ENCODE data around the gene KCNIP3.
A peak's percentile ranks its signal among the peaks of the same experiment; 100 is the strongest.
"Not testable (repeated sequence)": the region's sequence is repeated elsewhere in the genome, so short reads cannot be mapped to it uniquely, and the experiment has no call there.

KCNIP3 gene

GRCh38 chr2:95403204-95403721 lies 106.1 kb downstream of the KCNIP3 start:
- TF ChIP-seq CTCF (conservative IDR thresholded peaks at IDR 0.05) = peak; percentile 63
- H3K27ac ChIP-seq = peak overlapping the region; percentile 85

- not testable (repeated sequence) for H3K27ac ChIP-seq
These were observed 106.7 kb downstream of the KCNIP3 start for GRCh38 chr2:95403824-95404223.

- not testable (repeated sequence) for H3K27ac ChIP-seq
These were observed 107.5 kb downstream of the KCNIP3 start for GRCh38 chr2:95404676-95405075.

GRCh38 chr2:95411239-95411638 lies 114.1 kb downstream of the KCNIP3 start:
- H3K27ac ChIP-seq = not testable (repeated sequence)

GRCh38 chr2:95414015-95414594 lies 117.0 kb downstream of the KCNIP3 start:
- H3K27ac ChIP-seq = not testable (repeated sequence)
- peak; percentile 89 for TF ChIP-seq CTCF (conservative IDR thresholded peaks at IDR 0.05)

- H3K27ac ChIP-seq = not testable (repeated sequence)
These were observed 118.0 kb downstream of the KCNIP3 start for GRCh38 chr2:95415138-95415537.

- not testable (repeated sequence) for H3K27ac ChIP-seq
These were observed 118.4 kb downstream of the KCNIP3 start for GRCh38 chr2:95415561-95415960.

GRCh38 chr2:95427196-95427867 lies 130.2 kb downstream of the KCNIP3 start:
- H3K27ac ChIP-seq = not testable (repeated sequence)

- not testable (repeated sequence) for H3K27ac ChIP-seq
These were observed 132.8 kb downstream of the KCNIP3 start for GRCh38 chr2:95429748-95430467.

- not testable (repeated sequence) for H3K27ac ChIP-seq
These were observed 136.2 kb downstream of the KCNIP3 start for GRCh38 chr2:95433373-95433772.

GRCh38 chr2:95433973-95434372 lies 136.8 kb downstream of the KCNIP3 start:
- not testable (repeated sequence) for H3K27ac ChIP-seq

GRCh38 chr2:95434507-95435076 lies 137.4 kb downstream of the KCNIP3 start:
- H3K27ac ChIP-seq = not testable (repeated sequence)

- H3K27ac ChIP-seq = not testable (repeated sequence)
These were observed 138.2 kb downstream of the KCNIP3 start for GRCh38 chr2:95435162-95435871.

All from C4-2B (cell line).